Osteocyte (in vitro differentiated cells): ENCODE measurements around the gene SPATA33. TPM values are rescaled to one million over a fixed set of nuclear protein-coding genes. Genes with fewer than 3 reads are reported as not detected.

Experiments used
- DNase-seq: peaks from one replicate; pipeline ENCODE4 v3.0.0; 2021; ENCODE audit warnings: mixed read lengths; ENCODE audit not compliant: unreplicated experiment; ENCODE audit errors: extremely low spot score
- H3K27ac Mint-ChIP-seq: one replicate; pipeline ENCODE4 v1.8.0; 2021; ENCODE audit warnings: mild to moderate bottlenecking, mixed read lengths; ENCODE audit not compliant: unreplicated experiment
- H3K27me3 Mint-ChIP-seq: one replicate; pipeline ENCODE4 v1.8.0; 2021; ENCODE audit warnings: mixed read lengths; ENCODE audit not compliant: unreplicated experiment
- H3K36me3 Mint-ChIP-seq: one replicate; pipeline ENCODE4 v1.8.0; 2021; ENCODE audit warnings: mixed read lengths; ENCODE audit not compliant: unreplicated experiment
- H3K4me1 Mint-ChIP-seq: one replicate; pipeline ENCODE4 v1.8.0; 2021; ENCODE audit warnings: mixed read lengths; ENCODE audit not compliant: unreplicated experiment
- H3K4me3 Mint-ChIP-seq: one replicate; pipeline ENCODE4 v1.8.0; 2021; ENCODE audit warnings: mild to moderate bottlenecking, moderate library complexity, mixed read lengths; ENCODE audit not compliant: unreplicated experiment
- H3K9me3 Mint-ChIP-seq: one replicate; pipeline ENCODE4 v1.8.0; 2021; ENCODE audit warnings: mixed read lengths; ENCODE audit not compliant: unreplicated experiment
- total RNA-seq: library from RNA; stranded (reverse); gene quantifications from 2 replicates; pipeline ENCODE4 v1.2.1, GENCODE V29; 2021
- TF ChIP-seq, protein P1 (sequence below): fragments of 200-600 bp; sonication (generic); IDR thresholded peaks from 2 replicates; pipeline ENCODE4 v1.5.0; 2021; ENCODE audit warnings: antibody characterized with exemption, mild to moderate bottlenecking, moderate library complexity

Gene SPATA33
- total RNA-seq, 1 donor from 2014 or later = 18.3 TPM

DNA sequence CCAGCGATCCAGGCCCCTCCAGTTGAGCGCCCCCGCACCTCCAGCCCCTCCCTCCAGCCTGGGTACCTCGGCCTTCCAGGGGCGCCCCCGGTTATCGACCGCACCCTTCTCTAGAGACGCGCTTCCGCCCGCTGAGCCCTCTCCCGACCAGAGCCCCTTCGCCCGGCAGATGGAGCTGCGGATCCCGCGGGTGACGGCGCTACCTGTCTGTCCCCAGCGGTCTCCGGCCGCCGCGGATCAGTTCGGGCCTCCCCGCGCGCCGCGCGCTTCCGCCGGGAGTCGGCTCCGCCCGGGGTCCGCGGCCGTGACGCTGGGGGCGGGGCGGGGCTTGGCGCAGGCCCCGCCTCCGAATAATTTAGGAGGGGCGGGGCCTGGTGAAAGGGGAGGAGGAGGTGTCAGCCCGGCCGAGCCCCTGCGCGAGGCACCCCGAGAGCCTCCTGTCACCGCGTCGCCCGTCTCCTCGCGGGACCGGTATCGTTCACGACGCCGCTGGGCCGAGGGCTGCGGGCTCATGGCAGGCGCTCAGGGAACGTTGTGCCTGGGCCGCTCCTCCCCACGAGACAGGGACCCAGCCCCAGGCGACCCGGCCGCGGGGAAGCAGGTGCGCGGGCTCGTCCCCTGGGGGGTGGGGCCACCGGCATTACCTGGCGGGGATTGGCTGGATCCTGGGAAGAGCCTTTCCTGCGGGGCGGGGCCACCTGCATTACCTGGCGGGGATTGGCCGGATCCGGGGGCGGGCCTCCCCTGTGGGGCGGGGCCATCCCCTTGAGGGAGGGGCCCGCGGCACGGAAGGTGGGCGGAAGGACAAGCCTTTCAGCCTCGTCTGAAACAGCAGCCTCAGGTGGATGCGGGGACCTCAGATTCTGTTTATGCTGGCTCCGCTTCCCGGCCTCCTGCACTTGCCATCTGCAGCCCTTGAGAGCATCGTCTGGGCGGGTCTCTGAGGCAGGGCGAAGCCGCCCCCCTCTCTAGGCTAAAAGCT is 44.1 kb downstream of the SPATA33 start, which contains the start of gene SPATA2L:
TSS of gene SPATA2L (minus strand) at position 281 of the 982 bp plus-strand sequence. CDS start 473 bp downstream, outside the sequence.
- peak; percentile 95 for DNase-seq
- peak within 1 kb of the TSS; percentile 76 for H3K4me3 Mint-ChIP-seq
- H3K27ac Mint-ChIP-seq = peak within 1 kb of the TSS; percentile 71
- no peaks in the 10 kb centered on the region for H3K36me3 Mint-ChIP-seq
- TF ChIP-seq, protein P1, sequence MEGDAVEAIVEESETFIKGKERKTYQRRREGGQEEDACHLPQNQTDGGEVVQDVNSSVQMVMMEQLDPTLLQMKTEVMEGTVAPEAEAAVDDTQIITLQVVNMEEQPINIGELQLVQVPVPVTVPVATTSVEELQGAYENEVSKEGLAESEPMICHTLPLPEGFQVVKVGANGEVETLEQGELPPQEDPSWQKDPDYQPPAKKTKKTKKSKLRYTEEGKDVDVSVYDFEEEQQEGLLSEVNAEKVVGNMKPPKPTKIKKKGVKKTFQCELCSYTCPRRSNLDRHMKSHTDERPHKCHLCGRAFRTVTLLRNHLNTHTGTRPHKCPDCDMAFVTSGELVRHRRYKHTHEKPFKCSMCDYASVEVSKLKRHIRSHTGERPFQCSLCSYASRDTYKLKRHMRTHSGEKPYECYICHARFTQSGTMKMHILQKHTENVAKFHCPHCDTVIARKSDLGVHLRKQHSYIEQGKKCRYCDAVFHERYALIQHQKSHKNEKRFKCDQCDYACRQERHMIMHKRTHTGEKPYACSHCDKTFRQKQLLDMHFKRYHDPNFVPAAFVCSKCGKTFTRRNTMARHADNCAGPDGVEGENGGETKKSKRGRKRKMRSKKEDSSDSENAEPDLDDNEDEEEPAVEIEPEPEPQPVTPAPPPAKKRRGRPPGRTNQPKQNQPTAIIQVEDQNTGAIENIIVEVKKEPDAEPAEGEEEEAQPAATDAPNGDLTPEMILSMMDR = peak; percentile 7
- no peaks in the 10 kb centered on the region for H3K9me3 Mint-ChIP-seq
- no peaks in the 10 kb centered on the region for H3K27me3 Mint-ChIP-seq
- H3K4me1 Mint-ChIP-seq = peaks cover 14% of the 10 kb centered on the region

DNA sequence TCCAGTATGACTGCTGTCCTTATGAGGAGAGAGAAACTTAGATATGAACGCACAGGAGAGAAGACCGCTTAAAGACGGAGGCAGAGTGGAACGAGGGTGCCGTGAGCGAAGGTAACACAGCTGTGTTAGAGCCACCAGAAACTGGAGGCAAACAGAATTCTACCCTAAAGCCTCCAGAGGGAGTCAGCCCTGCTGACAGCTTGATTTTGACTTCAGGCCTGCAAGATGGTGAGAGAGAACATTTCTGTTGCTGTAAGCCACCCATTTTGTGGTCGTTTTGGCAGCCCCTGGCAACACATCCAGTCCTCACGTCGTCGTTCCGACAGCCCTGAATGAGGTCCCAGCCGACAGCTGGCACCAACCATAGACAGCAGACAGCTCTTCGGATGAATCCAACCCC is 46.6 kb downstream of the SPATA33 start:
- H3K4me3 Mint-ChIP-seq = no peak overlapping the region
- H3K27ac Mint-ChIP-seq = no peak overlapping the region
- H3K4me1 Mint-ChIP-seq = peaks cover 12% of the 10 kb centered on the region
- no peaks in the 10 kb centered on the region for H3K9me3 Mint-ChIP-seq
- DNase-seq = no peak
- H3K27me3 Mint-ChIP-seq = no peaks in the 10 kb centered on the region
- no peaks in the 10 kb centered on the region for H3K36me3 Mint-ChIP-seq
- TF ChIP-seq, protein P1 = no peak

DNA sequence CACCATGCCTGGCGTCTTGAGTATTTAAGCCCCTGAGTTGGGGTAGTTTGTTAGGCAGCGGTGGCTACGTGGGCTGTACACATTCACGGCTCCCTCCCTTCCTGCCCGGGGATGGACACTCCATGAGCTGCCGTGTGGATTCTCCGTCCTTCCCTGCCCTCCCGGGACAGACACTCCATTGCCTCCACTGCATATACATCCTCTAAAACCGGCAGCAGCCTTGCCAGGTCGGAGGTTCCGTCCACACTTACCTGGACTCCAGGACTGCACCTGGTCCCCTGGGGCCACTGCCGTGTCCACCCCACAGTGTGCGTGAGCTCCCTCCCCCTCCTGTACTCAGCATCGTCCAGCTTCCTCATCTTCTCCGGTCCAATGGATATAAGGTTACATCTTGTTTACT is 47.4 kb downstream of the SPATA33 start:
- no peak for DNase-seq
- no peak overlapping the region for H3K4me3 Mint-ChIP-seq
- H3K36me3 Mint-ChIP-seq = no peaks in the 10 kb centered on the region
- H3K27ac Mint-ChIP-seq = no peak overlapping the region
- TF ChIP-seq, protein P1 = no peak
- no peaks in the 10 kb centered on the region for H3K27me3 Mint-ChIP-seq
- H3K9me3 Mint-ChIP-seq = no peaks in the 10 kb centered on the region
- H3K4me1 Mint-ChIP-seq = peaks cover 9% of the 10 kb centered on the region

DNA sequence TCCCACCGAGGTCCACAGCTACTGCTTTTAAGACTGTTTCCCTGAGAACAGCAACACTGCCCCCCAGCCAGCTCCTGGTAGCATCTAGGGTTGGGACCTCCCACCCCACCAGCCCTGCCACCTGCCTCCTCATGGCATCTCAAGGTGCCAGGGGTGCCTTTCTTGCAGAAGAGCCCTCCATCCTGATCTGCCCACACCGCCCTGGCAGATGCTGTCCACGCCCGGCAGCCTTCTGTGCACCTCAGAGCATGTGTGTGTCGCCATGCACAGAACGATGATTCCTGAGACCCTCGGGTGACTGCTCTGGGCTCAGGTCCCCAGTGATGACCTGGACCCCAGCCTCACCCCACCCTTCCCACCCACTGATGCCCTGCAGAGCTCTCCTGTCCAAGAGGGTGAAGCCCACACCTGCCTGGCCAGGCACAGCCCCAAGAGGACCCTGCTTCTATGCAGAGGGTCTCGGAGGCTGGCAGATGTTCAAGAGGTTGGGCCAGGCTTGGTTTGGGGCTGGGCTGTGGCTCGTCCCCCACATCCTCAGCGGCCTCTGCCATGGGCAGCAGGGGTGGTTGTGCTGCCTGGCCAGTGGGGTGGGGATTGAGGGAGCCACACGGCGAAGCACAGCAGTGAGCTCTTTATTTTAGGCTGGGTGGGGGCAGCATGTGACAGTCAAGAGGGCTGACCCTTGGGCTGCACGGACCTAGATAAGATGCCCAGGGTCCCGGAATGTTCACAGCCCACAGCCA is 49.1 kb downstream of the SPATA33 start:
- TF ChIP-seq, protein P1 = no peak
- DNase-seq = no peak
- Mint-ChIP-seq H3K27ac (no peak overlapping the region), H3K36me3 (no peaks in the 10 kb centered on the region), H3K4me3 (no peak overlapping the region), H3K4me1 (peaks cover 5% of the 10 kb centered on the region), H3K9me3 (no peaks in the 10 kb centered on the region), H3K27me3 (no peaks in the 10 kb centered on the region)

DNA sequence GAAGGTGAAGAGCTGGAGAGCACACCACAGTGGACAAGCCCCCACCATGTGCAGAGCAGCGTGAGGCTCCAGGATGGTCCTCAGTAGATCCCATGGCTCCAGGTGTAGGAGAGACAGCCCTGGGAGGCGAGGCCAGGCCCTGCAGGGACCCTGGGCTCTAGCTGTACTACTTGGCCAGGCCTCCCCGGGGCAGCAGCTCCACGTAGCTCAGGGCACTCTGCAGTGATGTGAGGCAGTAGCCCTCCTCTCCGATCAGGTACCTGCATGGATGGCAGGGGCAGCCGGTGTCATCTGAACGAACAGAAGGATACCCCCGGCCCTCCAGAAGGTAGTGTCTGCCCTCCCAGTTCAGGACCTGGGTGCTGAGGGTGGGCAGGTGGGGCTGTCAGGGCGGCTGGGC is 50.1 kb downstream of the SPATA33 start:
- no peak overlapping the region for H3K27ac Mint-ChIP-seq

More for the DNA sequence above, 50.1 kb downstream of the SPATA33 start:
- Mint-ChIP-seq H3K9me3 (no peaks in the 10 kb centered on the region), H3K27me3 (no peaks in the 10 kb centered on the region), H3K4me1 (peaks cover 5% of the 10 kb centered on the region), H3K4me3 (no peak overlapping the region), H3K36me3 (no peaks in the 10 kb centered on the region)
- TF ChIP-seq, protein P1 = no peak
- no peak for DNase-seq
